ENCODE results near the gene FTSJ1.

FTSJ1 gene

DNA sequence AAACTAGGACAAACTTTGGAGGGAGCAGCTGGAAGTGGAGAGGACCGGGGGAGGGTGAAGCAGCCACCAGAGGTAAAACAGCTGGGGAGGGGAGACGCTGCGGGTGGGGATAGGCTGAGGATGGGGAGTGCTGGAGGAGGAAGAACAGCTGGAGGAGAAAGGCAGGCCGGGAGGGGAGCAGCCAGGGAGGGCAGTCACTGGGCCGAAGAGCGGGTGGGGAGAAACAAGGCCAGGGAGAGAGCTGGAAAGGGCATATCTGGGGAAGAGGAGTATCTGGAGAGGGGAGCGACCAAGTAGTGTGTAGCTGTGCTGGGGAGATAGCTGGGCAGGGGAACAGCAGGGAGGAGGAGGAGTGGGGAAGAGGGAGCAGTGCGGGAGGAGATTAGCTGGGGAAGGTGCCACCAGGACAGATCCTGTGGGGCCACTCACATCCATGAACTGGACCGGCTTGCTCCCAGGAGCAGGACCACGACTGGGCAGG lies 8.7 kb upstream of the FTSJ1 start:
- DNase-seq (ENCODE audit: low read depth), result no peak
- TF ChIP-seq, protein P1, sequence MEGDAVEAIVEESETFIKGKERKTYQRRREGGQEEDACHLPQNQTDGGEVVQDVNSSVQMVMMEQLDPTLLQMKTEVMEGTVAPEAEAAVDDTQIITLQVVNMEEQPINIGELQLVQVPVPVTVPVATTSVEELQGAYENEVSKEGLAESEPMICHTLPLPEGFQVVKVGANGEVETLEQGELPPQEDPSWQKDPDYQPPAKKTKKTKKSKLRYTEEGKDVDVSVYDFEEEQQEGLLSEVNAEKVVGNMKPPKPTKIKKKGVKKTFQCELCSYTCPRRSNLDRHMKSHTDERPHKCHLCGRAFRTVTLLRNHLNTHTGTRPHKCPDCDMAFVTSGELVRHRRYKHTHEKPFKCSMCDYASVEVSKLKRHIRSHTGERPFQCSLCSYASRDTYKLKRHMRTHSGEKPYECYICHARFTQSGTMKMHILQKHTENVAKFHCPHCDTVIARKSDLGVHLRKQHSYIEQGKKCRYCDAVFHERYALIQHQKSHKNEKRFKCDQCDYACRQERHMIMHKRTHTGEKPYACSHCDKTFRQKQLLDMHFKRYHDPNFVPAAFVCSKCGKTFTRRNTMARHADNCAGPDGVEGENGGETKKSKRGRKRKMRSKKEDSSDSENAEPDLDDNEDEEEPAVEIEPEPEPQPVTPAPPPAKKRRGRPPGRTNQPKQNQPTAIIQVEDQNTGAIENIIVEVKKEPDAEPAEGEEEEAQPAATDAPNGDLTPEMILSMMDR (conservative IDR thresholded peaks at IDR 0.05; ENCODE audit: low read depth, low read length), result no peak
- peak overlapping the region; percentile 20 for H3K4me3 ChIP-seq (ENCODE audit: low read depth, low read length)

DNA sequence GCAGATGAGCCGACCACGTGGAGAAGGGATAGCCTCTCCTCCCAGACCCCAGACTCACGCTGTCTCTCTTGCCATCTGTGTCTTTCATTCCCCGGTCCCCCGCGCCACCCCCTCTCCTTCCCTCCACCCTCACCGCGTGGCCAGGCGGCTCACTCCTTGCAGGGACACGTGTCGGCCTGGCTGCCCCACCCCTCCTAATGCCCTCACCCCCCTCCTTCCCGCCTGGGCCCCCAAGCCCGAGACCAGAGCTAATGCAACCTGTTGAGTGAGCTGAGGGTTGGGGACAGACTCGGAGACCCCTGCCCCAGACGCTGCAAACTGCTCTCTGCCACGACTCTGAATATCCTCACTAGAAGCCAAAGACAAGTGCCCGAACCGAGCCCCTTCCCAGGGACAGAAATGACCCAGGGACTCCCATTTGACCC lies 7.7 kb upstream of the FTSJ1 start:
- TF ChIP-seq, protein P1 (conservative IDR thresholded peaks at IDR 0.05; ENCODE audit: low read depth, low read length), result no peak
- peak overlapping the region; percentile 20 for H3K4me3 ChIP-seq (ENCODE audit: low read depth, low read length)
- no peak for DNase-seq (ENCODE audit: low read depth)

DNA sequence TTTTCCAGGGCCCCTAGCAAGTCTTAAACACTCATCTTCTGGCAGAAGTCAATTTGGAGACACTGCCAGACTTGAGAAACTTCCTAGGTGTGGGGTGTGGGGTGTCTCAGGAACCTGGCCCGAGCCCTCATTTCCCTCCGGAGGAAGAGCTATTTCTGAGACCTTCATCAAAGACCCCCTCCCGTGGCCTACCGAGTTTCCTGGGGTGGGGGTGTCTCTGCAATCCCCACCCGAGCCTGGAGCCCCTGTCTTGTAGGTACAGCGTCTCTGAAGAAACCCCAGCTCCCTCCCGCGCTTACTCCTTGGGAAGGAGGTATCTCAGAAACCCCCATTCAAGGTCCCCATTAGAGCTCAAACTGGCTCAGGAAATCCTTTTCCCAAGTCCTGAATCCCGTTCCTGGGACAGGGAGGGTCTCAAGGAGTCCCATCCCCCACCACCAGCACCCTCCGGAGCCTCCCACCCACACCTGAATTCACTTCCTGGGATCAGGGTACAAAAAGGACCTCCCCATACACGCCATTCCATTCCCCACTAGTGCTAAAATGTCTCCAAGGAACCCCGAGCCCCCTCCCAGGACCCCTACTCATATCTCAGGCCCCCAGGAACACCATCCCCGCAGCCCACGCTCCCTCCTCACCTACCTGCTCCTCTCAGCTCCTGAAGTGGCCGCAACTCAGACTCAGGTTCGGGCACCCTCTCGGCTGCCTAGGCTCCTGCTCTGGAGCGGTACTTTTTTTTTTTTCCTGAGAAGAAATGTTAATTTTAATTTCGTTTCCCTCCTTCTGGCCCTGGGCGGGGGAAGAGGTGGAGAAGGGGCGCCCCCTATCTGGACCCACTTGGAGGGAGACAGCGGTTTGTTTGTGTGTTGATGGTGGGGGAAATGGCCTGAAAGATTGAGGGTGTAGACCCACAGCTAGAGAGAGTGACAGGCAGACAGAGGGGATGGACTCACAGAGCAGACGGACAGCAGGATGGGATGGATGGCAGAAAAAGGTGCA lies 7.0 kb upstream of the FTSJ1 start:
- no peak overlapping the region for H3K4me3 ChIP-seq (ENCODE audit: low read depth, low read length)
- TF ChIP-seq, protein P1 (conservative IDR thresholded peaks at IDR 0.05; ENCODE audit: low read depth, low read length), result peak; percentile 8
- DNase-seq (ENCODE audit: low read depth), result no peak

DNA sequence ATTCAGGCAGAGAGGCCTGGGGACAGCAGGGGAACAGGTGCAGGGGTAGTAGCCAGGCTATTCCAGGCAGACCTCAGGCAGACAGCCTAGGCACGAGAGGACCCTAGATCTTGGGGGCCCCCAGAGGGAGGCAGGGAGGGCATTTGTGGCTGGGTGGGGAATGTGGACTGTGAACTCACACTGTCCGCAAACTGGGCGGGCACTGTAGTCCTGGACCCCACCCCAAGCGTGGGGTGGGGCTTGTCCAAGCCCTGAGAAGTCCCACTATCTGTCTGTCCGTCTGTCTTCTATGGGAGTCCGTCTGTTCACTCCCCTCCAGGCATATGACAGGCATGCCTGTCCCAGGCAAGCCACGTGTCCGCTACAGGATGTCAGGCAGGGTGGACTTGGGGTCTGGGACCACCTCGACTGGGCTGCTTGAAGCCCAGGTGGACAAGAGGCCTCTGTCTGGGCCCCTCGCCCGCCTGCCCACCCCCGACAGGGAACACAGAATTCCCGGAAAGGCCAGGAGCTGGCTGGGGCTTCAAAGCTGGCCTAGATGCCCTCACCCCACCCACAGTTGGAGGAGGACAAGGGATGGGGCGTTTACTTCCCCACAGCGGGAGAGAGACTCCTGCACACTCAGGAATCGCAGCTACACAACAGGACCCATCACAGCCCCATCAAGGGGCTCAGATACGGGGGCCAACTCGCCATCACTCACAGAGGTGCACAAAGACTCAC lies 5.7 kb upstream of the FTSJ1 start, which contains the start of gene SLC38A5:
Gene SLC38A5, minus strand, starts transcription at position 151 of the 723 bp plus-strand sequence. CDS start 2,336 bp downstream, outside the sequence.
- no peak within 1 kb of the TSS for H3K4me3 ChIP-seq (ENCODE audit: low read depth, low read length)
- TF ChIP-seq, protein P1 (conservative IDR thresholded peaks at IDR 0.05; ENCODE audit: low read depth, low read length), result no peak
- no peak for DNase-seq (ENCODE audit: low read depth)

DNA sequence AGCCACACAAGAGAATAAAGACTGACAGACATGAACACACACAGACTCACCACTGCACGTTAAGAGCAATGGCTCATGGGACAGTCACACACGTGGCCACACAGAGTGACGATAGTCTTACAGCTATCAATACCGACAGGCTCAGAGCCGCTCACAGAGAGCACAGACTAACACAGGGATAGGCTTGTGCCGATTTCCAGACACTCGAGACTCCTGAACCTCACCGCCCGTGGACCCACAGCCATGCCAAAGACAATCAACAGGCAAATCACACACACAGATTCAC lies 5.2 kb upstream of the FTSJ1 start:
- TF ChIP-seq, protein P1 (conservative IDR thresholded peaks at IDR 0.05; ENCODE audit: low read depth, low read length), result no peak
- H3K4me3 ChIP-seq (ENCODE audit: low read depth, low read length), result no peak overlapping the region
- no peak for DNase-seq (ENCODE audit: low read depth)

DNA sequence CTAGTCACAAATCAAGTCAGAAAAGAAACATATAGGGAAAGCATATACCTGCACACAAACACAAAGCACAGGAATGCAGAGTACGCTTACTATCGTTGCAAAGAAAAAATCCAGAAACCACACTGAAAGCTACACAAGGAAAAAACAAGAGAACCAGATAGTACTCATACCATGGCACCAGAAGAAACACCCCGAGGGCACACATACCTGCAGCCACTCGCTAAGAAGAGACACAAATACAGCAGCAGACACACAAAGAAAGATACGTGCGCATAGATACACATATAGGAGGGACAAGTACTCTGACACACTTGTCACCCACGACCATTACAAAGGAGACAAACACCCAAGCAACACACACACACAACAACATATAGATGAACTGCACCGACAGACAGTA lies 4.5 kb upstream of the FTSJ1 start:
- H3K4me3 ChIP-seq (ENCODE audit: low read depth, low read length), result no peak overlapping the region
- DNase-seq (ENCODE audit: low read depth), result no peak
- TF ChIP-seq, protein P1 (conservative IDR thresholded peaks at IDR 0.05; ENCODE audit: low read depth, low read length), result no peak

Measured in choroid plexus epithelial cell (primary cell).